ENCODE measurements around the gene BCOR. TPM values are rescaled to one million over a fixed set of nuclear protein-coding genes. Genes with fewer than 3 reads are reported as not detected.

BCOR gene
- total and polyA plus RNA-seq, 2 of the 13 experiments (the other 11 are each of a cell fraction or from before 2014, with no cell fraction given) = 14.3 to 15.2 TPM

DNA sequence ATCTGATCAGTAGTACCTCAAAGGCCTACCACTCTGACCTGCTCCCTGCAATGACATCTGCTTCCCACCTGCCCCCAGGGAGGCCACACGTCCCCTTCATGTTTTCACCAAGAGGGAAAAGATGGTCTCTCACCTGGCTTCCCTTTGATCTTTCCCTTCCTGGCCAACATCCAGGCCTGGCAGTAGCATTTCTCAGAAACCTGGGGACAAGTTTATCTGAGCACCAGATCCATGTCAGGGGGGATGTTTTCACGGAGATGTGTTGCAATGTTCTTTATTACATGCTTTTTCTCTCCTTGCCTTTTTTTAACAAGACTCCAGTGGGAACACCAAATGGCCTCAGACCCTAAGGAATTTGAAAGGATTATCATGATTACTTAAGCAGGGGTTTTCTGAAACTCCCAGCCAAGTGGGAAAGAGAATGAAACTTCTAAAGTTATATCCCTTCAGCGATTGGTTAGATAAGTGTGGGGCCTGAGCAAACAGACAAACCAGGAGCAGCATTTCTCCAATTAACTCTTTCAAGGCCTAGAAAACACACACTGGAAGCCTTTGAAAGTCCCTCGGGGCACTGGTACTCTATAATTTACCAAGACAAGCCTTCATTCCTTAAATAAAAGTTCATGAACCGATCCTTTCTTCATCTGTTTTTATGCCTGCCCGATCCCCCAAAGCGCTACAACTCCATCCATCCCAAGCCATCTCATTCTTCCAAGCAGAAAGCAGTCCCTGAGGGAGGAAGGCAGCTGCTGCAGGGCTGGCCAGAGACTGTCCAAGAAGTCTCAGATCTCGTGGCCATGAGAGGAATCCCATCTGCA is 94.1 kb downstream of the BCOR start (continued):
- no peak for TF ChIP-seq IRX3 (CRISPR knock-in tag; IDR thresholded peaks at IDR 0.05; ENCODE audit: borderline replicate concordance, low read depth)
- TF ChIP-seq ZKSCAN8 (CRISPR knock-in tag; IDR thresholded peaks at IDR 0.05; ENCODE audit: borderline replicate concordance) = 0 out of 2 replicates have a peak, but pooled peaks have one; percentile 9
- no peak for TF ChIP-seq ATF7-NPFF (CRISPR knock-in tag; IDR thresholded peaks at IDR 0.05; ENCODE audit: low read depth)
- TF ChIP-seq KDM1A (CRISPR knock-in tag; IDR thresholded peaks at IDR 0.05) = 0 out of 2 replicates have a peak, but pooled peaks have one; percentile 25
- no peak for TF ChIP-seq ZNF329 (CRISPR knock-in tag; IDR thresholded peaks at IDR 0.05; ENCODE audit: low read depth)
- TF ChIP-seq EP300 (IDR thresholded peaks at IDR 0.05; ENCODE audit: low read depth in 2 of 2, low read length in 2 of 2) = peak in 1 of 2 experiments; percentile 61; a peak in 1 of 4 replicates
- peak; percentile 21; the same call in 1 of the 2 replicates for TF ChIP-seq EP300 (CRISPR knock-in tag; IDR thresholded peaks at IDR 0.05; ENCODE audit: borderline replicate concordance)
- TF ChIP-seq, protein P1, sequence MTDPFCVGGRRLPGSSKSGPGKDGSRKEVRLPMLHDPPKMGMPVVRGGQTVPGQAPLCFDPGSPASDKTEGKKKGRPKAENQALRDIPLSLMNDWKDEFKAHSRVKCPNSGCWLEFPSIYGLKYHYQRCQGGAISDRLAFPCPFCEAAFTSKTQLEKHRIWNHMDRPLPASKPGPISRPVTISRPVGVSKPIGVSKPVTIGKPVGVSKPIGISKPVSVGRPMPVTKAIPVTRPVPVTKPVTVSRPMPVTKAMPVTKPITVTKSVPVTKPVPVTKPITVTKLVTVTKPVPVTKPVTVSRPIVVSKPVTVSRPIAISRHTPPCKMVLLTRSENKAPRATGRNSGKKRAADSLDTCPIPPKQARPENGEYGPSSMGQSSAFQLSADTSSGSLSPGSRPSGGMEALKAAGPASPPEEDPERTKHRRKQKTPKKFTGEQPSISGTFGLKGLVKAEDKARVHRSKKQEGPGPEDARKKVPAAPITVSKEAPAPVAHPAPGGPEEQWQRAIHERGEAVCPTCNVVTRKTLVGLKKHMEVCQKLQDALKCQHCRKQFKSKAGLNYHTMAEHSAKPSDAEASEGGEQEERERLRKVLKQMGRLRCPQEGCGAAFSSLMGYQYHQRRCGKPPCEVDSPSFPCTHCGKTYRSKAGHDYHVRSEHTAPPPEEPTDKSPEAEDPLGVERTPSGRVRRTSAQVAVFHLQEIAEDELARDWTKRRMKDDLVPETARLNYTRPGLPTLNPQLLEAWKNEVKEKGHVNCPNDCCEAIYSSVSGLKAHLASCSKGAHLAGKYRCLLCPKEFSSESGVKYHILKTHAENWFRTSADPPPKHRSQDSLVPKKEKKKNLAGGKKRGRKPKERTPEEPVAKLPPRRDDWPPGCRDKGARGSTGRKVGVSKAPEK (CRISPR knock-in tag; IDR thresholded peaks at IDR 0.05; ENCODE audit: borderline replicate concordance) = no peak
- TF ChIP-seq ZFP90 (CRISPR knock-in tag; IDR thresholded peaks at IDR 0.05; ENCODE audit: borderline replicate concordance) = no peak
- TF ChIP-seq FOXO1 (CRISPR knock-in tag; IDR thresholded peaks at IDR 0.05) = peak; percentile 25; the same call in 1 of the 2 replicates
- no peak for TF ChIP-seq ZSCAN21 (CRISPR knock-in tag; IDR thresholded peaks at IDR 0.05; ENCODE audit: borderline replicate concordance)
- no peak for TF ChIP-seq PAF1 (CRISPR knock-in tag; IDR thresholded peaks at IDR 0.05)
- no peak for TF ChIP-seq PLRG1 (conservative IDR thresholded peaks at IDR 0.05)
- TF ChIP-seq IKZF1 (IDR thresholded peaks at IDR 0.05) = no peak
- TF ChIP-seq, protein P2, sequence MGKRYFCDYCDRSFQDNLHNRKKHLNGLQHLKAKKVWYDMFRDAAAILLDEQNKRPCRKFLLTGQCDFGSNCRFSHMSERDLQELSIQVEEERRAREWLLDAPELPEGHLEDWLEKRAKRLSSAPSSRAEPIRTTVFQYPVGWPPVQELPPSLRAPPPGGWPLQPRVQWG (CRISPR knock-in tag; IDR thresholded peaks at IDR 0.05; ENCODE audit: borderline replicate concordance, low read depth) = no peak
- peak; percentile 49; the same call in 1 of the 2 replicates for TF ChIP-seq RXRA (CRISPR knock-in tag; IDR thresholded peaks at IDR 0.05)
- TF ChIP-seq, protein P3, sequence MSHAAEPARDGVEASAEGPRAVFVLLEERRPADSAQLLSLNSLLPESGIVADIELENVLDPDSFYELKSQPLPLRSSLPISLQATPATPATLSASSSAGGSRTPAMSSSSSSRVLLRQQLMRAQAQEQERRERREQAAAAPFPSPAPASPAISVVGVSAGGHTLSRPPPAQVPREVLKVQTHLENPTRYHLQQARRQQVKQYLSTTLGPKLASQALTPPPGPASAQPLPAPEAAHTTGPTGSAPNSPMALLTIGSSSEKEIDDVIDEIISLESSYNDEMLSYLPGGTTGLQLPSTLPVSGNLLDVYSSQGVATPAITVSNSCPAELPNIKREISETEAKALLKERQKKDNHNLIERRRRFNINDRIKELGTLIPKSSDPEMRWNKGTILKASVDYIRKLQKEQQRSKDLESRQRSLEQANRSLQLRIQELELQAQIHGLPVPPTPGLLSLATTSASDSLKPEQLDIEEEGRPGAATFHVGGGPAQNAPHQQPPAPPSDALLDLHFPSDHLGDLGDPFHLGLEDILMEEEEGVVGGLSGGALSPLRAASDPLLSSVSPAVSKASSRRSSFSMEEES (CRISPR knock-in tag; IDR thresholded peaks at IDR 0.05) = no peak
- no peak for TF ChIP-seq ZNF562 (CRISPR knock-in tag; IDR thresholded peaks at IDR 0.05; ENCODE audit: borderline replicate concordance)
- no peak for TF ChIP-seq ZNF879 (CRISPR knock-in tag; IDR thresholded peaks at IDR 0.05)
- TF ChIP-seq ISX (CRISPR knock-in tag; conservative IDR thresholded peaks at IDR 0.05) = no peak
- no peak for TF ChIP-seq PHB2 (IDR thresholded peaks at IDR 0.05; ENCODE audit: partially characterized antibody)
- TF ChIP-seq U2AF2 (IDR thresholded peaks at IDR 0.05; ENCODE audit: low read depth, low read length) = no peak
